ENCODE measurements around the gene NT5C1B.

The NT5C1B gene

DNA sequence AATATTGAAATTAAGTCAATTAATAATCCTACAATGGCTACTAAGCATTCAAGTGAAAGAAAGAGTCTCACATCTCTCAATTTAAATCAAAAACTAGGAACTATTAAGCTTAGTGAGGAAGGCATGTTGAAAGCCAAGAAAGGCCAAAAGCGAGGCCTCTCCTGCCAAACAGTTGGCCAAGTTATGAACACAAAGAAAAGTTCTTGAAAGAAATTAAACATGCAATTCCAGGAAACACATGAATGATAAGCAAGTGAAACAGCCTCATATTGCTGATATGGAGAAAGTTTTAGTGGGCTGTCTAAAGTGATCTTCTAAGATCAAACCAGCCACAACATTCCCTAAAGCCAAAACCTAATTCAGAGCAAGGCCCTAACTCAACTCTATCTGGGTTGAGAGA is 40.7 kb downstream of the NT5C1B start:
- no peak for DNase-seq

- DNase-seq: no peak
These were observed 42.8 kb downstream of the NT5C1B start for GRCh38 chr2:18546567-18546966.

DNA sequence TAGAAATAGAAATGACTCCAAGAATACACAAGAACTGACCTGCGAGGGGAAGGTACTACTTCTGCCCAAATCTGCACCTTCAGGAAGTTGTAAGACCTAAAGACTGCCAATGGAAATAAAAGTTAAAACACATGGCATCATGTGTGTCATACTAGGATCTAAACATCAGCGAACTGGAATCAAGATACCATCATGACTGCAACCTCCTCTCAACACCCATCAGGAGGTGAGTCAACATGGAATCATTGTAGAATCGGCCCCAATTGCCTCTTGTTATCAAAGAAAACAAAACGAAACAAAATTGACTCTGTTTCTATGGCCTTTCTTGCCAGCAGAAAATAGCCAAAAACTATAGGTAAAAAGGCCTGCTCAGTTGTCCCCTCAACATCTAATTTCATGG is 44.0 kb downstream of the NT5C1B start:
- DNase-seq: no peak

DNA sequence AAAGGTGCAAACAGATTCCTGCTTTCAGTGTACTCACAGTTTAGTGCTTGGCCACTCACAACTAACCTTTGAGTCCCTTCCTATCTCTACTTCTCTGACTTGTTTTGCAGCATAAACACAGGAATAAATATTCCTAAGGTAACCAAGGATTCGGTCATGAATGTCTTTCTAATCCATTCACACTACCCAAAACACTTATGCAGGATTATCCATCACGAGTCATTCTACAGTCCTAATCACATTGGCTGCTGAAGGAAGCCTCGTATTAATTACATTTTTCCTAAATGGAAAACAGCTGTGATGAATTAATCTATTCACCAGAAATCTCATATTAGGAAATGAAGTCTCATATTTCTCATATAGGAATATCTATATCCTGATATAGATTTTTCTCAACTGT is 45.2 kb downstream of the NT5C1B start:
- no peak for DNase-seq

- no peak for DNase-seq
These were observed 48.5 kb downstream of the NT5C1B start for GRCh38 chr2:18540872-18541271.

DNA sequence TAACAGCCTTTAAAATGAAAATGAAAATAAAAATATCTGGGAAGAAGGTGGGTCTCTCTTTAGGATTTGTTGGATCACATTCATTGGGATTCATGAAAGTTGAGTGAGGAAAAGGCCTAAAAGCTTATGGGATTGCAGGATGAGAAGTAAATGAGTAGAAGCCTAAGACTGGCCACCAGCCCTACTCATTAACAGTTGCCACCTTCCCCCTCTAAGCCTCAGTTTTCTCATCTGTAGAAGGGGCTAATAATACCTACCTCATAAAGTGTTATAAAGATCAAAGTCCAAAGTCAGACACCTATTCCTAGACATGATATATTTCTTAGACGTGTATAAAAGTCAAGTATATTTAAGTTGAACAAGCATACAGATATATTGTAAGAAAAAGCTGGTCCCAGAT is 52.7 kb downstream of the NT5C1B start:
- no peak for DNase-seq

GRCh38 chr2:18536100-18536499 is 53.3 kb downstream of the NT5C1B start:
- no peak for DNase-seq

- DNase-seq: no peak
These were observed 58.2 kb downstream of the NT5C1B start for GRCh38 chr2:18531194-18531593.

DNA sequence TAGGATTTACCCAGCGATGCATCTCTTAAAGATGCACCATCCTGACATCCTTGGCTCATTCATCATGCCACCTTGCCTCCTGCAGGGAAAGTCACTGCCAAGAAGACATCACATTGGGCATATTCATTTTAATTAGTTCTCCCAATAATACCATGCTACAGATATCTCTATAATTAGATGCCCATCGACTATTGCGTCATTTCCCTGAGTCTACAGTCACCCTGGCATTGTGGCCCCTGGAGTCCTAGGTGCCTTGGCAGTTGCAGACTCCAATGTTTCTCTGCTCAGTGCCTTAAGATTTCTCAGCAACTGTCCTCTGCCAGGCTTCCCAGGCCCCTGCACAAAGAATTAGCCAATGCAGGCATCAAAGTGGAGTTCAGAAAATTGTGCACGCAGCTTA is 61.5 kb downstream of the NT5C1B start:
- no peak for DNase-seq

GRCh38 chr2:18527326-18527725 is 62.0 kb downstream of the NT5C1B start:
- DNase-seq: no peak

DNA sequence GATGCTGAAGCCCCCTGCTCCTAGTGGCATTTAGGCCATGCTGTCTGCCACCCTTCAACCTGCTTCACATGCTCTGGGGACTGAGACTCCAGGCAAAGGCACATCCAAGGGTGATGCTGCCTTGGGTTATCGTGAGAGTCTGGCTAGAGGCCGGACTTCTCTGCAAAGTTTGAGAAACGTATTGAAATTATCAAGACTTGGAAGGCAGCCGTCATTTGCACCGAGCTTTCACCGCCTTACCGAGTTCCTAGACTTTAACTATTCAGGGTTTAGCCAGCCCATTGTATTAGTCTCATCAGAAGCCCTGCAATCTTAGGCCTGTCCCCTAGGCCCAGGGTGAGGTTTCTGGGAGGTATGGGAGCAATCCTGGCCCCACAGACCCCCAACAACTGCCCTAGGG is 62.9 kb downstream of the NT5C1B start:
- DNase-seq: no peak

GRCh38 chr2:18525852-18526251 is 63.5 kb downstream of the NT5C1B start:
- DNase-seq: no peak

DNA sequence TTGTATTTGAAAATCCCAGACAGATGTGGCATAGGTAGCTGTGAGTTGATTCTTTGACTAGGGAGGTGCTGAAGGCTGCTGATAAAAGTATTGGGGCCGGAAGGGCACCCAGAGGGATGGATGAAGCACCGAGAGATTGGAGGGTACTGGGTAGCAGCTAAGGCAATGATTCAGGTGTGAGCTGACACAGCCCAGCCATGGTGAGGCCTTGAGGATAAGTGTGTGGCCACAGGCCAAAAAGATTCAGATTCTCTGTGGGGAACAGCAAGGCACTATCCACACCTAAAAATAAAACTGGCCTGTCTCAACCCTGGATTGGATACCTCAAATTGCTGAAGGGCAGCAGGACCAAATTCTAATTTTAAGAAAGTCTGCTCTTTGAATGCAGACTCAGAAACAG is 64.1 kb downstream of the NT5C1B start:
- DNase-seq: no peak

- no peak for DNase-seq
These were observed 66.8 kb downstream of the NT5C1B start for GRCh38 chr2:18522484-18523146.

GRCh38 chr2:18520451-18521425 is 68.6 kb downstream of the NT5C1B start:
- peak; percentile 31 for DNase-seq

GRCh38 chr2:18519914-18520450 is 69.4 kb downstream of the NT5C1B start:
- DNase-seq: no peak

GRCh38 chr2:18518116-18519111 is 71.0 kb downstream of the NT5C1B start:
- DNase-seq: no peak

- no peak for DNase-seq
These were observed 72.0 kb downstream of the NT5C1B start for GRCh38 chr2:18517386-18517785.

DNA sequence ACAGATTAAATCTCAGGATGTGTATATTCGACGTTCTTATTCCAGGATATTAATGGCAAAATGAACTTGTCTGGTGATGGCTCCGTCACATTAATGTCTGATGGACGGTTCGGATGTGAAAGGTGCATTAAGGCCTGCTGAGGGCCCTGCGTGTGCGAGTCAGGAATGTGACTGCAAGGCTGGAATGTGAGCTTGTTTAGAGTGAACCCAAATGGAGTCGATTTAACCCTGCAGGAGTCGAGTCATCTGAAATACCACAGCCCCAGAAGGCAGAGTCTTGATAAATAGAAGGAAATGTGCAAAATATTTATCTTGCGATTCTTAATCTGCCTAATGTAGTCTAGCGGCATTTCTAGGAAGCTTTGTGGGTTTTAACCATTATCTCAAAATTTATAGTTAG is 73.3 kb downstream of the NT5C1B start:
- DNase-seq: no peak

GRCh38 chr2:18514526-18515461 is 74.6 kb downstream of the NT5C1B start:
- DNase-seq: no peak

Measured in NCI-H1436 (cell line).